Choroid plexus epithelial cell (primary cell): ENCODE data around the gene RGS9BP.

Experiments used
- DNase-seq: peaks from one replicate; pipeline ENCODE4 v3.0.0-alpha.2; 2010; ENCODE audit warnings: low read depth
- H3K4me3 ChIP-seq: 2 replicates; pipeline ENCODE4 v1.5.1; 2011; ENCODE audit warnings: low read depth, mild to moderate bottlenecking, control low read depth, low read length, moderate library complexity
- CTCF ChIP-seq: conservative IDR thresholded peaks from 2 replicates; pipeline ENCODE4 v1.5.1; 2011; ENCODE audit warnings: low read depth, mild to moderate bottlenecking, control low read depth, inconsistent platforms, low read length, moderate library complexity

The RGS9BP gene, protein sequence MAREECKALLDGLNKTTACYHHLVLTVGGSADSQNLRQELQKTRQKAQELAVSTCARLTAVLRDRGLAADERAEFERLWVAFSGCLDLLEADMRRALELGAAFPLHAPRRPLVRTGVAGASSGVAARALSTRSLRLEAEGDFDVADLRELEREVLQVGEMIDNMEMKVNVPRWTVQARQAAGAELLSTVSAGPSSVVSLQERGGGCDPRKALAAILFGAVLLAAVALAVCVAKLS

GRCh38 chr19:32675720-32676185 is at the start of gene RGS9BP:
TSS of gene RGS9BP (plus strand) at chr19:32675848. CDS start at chr19:32676264, 416 bp downstream.
- peak; percentile 66 for DNase-seq
- H3K4me3 ChIP-seq: peak within 1 kb of the TSS; percentile 96
- no peak for TF ChIP-seq CTCF

- no peak overlapping the region for H3K4me3 ChIP-seq
- no peak for DNase-seq
- no peak for TF ChIP-seq CTCF
These were observed 48.7 kb upstream of the RGS9BP start for GRCh38 chr19:32626969-32627368.

GRCh38 chr19:32627714-32628270 is 47.9 kb upstream of the RGS9BP start:
- TF ChIP-seq CTCF: no peak
- no peak for DNase-seq
- H3K4me3 ChIP-seq: no peak overlapping the region

GRCh38 chr19:32630338-32630737 is 45.3 kb upstream of the RGS9BP start:
- TF ChIP-seq CTCF: no peak
- no peak for DNase-seq
- H3K4me3 ChIP-seq: no peak overlapping the region

GRCh38 chr19:32631381-32631780 is 44.3 kb upstream of the RGS9BP start:
- TF ChIP-seq CTCF: peak; percentile 35
- DNase-seq: peak; percentile 27
- H3K4me3 ChIP-seq: no peak overlapping the region

- no peak for TF ChIP-seq CTCF
- DNase-seq: no peak
- no peak overlapping the region for H3K4me3 ChIP-seq
These were observed 38.2 kb upstream of the RGS9BP start for GRCh38 chr19:32637480-32637879.

- DNase-seq: no peak
- no peak for TF ChIP-seq CTCF
These were observed 37.0 kb upstream of the RGS9BP start for GRCh38 chr19:32638625-32639024.

More at GRCh38 chr19:32638625-32639024, 37.0 kb upstream of the RGS9BP start:
- no peak overlapping the region for H3K4me3 ChIP-seq
